Measurements from ENCODE around the gene EIF4E1B.
"Not testable (repeated sequence)": the region's sequence is repeated elsewhere in the genome, so short reads cannot be mapped to it uniquely, and the experiment has no call there.

Gene EIF4E1B, protein sequence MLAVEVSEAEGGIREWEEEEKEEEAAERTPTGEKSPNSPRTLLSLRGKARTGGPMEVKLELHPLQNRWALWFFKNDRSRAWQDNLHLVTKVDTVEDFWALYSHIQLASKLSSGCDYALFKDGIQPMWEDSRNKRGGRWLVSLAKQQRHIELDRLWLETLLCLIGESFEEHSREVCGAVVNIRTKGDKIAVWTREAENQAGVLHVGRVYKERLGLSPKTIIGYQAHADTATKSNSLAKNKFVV

DNA sequence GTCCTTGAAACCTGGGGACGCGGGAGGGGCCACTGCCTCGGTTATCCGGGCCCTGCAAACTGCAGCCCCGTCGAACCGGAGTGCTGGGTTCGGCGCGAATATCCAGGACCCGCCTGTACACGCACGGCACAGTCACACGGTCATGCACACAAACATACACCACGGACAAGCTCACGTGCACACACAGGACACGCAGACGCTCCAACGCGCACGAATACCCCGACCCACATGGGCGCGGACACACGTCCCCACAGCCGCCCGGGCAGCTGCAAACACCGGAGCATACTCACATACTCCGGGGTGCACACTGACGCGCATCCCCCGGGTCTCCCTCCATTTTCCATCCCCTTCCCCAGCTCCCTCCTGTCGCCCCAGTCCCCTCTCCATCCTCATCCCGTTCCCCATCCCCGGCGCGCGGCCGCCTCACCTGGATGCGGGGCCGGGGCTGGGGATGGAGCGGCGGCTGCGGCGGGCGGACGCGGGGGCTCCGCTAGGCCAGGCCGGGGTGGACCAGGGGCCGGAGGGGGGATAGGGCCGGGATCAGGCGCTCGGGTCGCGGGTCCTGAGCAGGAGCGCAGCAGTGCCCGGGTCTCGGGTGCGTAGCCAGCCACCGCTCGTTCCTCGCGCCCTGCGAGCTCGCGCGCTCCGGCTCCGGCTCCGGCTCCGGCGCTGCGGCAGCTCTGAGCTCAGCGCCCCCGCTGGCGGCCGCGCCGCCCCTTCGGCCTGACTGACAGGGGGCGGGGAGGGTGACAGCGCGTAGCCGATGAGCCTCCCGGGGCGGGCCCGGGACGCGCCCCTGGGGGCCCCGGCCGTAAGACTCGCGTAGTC, at the start of gene EIF4E1B, which contains the start of gene SNCB:
Gene EIF4E1B (plus strand): TSS at position 823 of the 828 bp plus-strand sequence. CDS start 12,113 bp downstream, outside the sequence.
Gene SNCB (minus strand): TSS at position 682 of the 828 bp plus-strand sequence. CDS start 880 bp downstream, outside the sequence.
- H3K9me3 Mint-ChIP-seq = no peaks in the 10 kb centered on the region
- H3K36me3 Mint-ChIP-seq (ENCODE audit: low read depth) = no peaks in the 10 kb centered on the region
- peaks cover 13% of the 10 kb centered on the region for H3K4me1 Mint-ChIP-seq (ENCODE audit: low read depth)
- H3K4me3 Mint-ChIP-seq = peak within 1 kb of the TSS; percentile 38
- H3K27me3 Mint-ChIP-seq = peaks cover 67% of the 10 kb centered on the region
- no peak within 1 kb of the TSS for H3K27ac Mint-ChIP-seq

DNA sequence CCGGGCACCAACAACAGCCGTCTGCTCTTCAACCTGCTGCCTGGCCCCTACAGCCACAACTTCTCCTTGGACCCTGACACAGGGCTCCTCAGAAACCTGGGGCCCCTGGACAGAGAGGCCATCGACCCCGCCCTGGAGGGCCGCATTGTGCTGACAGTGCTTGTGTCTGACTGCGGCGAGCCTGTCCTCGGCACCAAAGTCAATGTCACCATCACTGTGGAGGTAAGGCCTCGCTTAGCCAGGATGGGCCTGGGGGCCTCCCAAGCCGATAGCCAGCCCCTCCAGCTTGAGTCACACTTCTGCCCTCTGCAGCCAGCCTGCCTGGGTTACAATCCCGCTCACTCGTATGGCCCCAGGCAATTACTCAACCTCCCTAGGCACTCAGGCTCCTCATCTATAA, 49.1 kb upstream of the EIF4E1B start:
- Mint-ChIP-seq H3K4me3 (no peak overlapping the region), H3K36me3 (ENCODE audit: low read depth) (no peaks in the 10 kb centered on the region), H3K9me3 (peaks cover 5% of the 10 kb centered on the region), H3K27me3 (no peaks in the 10 kb centered on the region), H3K4me1 (ENCODE audit: low read depth) (no peaks in the 10 kb centered on the region), H3K27ac (no peak overlapping the region)

DNA sequence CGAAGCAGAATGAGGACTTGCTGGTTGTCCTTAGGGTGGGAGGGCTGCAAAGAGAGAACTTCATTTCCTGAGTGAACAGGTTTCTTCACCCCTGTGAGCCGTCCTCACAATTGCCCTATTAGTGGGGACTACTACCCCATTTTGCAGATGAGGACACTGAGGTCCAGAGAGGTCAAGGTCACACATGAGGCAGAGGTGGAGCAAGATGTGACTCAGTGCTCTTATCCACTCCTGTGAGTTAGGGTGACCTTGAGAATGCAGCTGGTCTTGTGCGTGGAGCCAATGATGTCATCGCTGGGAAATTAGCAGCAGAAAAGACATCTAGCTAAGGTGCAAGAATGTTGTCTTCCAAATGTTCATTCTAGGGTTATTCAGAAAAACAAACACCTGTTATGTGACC, 47.4 kb upstream of the EIF4E1B start:
- Mint-ChIP-seq H3K4me1 (ENCODE audit: low read depth) (no peaks in the 10 kb centered on the region), H3K9me3 (peaks cover 5% of the 10 kb centered on the region), H3K4me3 (no peak overlapping the region), H3K27ac (no peak overlapping the region), H3K36me3 (ENCODE audit: low read depth) (no peaks in the 10 kb centered on the region), H3K27me3 (no peaks in the 10 kb centered on the region)

DNA sequence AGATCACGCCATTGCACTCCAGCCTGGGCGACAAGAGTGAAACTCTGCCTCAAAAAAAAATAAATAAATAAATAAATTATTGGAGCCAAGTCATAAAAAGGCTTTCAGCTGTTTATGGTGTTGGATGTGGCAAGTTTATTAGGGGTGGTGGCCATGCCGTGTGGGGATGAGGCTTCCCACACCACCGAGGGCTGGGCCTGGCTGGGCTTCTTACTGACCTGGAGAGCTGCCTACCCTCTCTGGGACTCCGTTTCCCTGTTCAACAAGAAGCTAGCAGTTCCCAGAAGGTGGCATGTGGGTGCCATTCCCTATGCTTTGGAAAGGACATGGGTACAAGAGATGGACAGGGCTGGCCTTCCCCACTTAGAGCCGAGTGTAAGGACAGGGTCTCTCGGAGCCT, 43.1 kb upstream of the EIF4E1B start:
- no peak overlapping the region for H3K27ac Mint-ChIP-seq
- no peaks in the 10 kb centered on the region for H3K27me3 Mint-ChIP-seq
- H3K4me1 Mint-ChIP-seq (ENCODE audit: low read depth) = no peaks in the 10 kb centered on the region
- no peak overlapping the region for H3K4me3 Mint-ChIP-seq
- peaks cover 5% of the 10 kb centered on the region for H3K9me3 Mint-ChIP-seq
- H3K36me3 Mint-ChIP-seq (ENCODE audit: low read depth) = no peaks in the 10 kb centered on the region

DNA sequence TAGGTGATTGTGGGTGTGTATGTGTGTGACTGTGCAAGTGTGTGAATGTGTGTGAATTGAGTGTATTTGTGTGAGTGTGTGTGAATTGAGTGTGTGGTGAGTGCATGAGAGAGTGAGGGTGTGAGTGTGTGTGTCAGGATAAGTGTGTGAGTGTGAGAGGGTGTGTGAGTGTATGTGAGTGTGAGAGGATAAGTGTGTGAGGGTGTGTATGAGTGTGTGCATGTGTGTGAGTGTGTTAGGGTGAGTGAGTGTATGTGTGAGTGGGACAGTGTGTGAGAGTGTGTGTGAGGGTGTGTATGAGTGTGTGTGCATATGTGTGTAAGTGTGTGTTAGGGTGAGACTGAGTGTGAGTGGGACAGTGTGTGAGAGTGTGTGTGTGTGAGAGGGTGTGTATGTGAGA, 42.2 kb upstream of the EIF4E1B start:
- Mint-ChIP-seq H3K9me3 (peaks cover 5% of the 10 kb centered on the region), H3K27me3 (no peaks in the 10 kb centered on the region), H3K27ac (no peak overlapping the region), H3K4me1 (ENCODE audit: low read depth) (no peaks in the 10 kb centered on the region), H3K36me3 (ENCODE audit: low read depth) (no peaks in the 10 kb centered on the region), H3K4me3 (no peak overlapping the region)

DNA sequence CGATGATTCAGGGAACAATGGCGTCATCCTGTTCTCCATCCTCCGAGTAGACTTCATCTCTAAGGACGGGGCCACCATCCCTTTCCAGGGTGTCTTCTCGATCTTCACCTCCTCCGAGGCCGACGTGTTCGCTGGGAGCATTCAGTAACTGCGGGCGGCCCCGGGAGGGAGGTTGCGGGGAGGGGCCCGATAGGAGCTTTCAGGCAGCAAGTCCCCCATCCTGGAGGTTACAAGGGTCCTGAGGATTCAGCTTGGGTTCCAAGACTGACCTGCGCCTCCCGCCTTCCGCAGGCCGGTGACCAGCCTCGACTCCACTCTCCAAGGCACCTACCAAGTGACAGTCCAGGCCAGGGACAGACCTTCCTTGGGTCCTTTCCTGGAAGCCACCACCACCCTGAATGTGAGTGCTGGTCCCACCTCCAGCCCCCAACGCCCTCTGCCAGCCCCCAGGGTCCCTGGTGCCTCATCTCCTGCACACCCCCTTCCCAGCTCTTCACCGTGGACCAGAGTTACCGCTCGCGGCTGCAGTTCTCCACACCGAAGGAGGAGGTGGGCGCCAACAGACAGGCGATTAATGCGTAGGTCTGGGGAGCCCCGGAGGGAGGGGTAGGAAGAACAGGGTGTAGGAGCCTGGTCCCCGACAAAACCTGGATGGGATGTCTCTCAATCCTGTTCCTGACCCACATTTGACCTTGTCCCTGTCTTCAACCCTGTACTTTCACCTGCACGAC, 41.3 kb upstream of the EIF4E1B start:
- Mint-ChIP-seq H3K27ac (no peak overlapping the region), H3K27me3 (no peaks in the 10 kb centered on the region), H3K9me3 (peaks cover 5% of the 10 kb centered on the region), H3K4me1 (ENCODE audit: low read depth) (no peaks in the 10 kb centered on the region), H3K4me3 (no peak overlapping the region), H3K36me3 (ENCODE audit: low read depth) (no peaks in the 10 kb centered on the region)

DNA sequence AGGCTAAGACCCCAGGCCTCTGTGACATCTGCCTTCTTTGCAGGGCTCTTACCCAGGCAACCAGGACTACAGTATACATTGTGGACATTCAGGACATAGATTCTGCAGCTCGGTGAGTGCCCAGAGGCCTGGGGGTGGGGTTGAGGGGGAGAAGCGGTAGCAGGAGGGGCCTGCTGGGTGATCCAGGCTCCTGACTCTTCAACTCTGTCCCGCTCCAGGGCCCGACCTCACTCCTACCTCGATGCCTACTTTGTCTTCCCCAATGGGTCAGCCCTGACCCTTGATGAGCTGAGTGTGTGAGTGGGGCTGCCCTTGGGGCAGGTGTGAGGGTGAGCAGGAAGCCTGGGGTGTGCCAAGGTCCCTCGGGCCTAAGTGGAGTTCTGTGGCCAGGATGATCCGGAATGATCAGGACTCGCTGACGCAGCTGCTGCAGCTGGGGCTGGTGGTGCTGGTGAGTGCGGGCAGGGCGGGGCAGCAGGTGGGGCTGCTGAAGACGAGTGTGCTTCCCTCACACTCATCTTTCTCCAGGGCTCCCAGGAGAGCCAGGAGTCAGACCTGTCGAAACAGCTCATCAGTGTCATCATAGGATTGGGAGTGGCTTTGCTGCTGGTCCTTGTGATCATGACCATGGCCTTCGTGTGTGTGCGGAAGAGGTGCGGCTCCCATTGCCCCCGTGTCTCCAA, 40.3 kb upstream of the EIF4E1B start:
- no peaks in the 10 kb centered on the region for H3K36me3 Mint-ChIP-seq (ENCODE audit: low read depth)
- H3K27ac Mint-ChIP-seq = no peak overlapping the region
- no peak overlapping the region for H3K4me3 Mint-ChIP-seq
- H3K27me3 Mint-ChIP-seq = no peaks in the 10 kb centered on the region
- H3K4me1 Mint-ChIP-seq (ENCODE audit: low read depth) = no peaks in the 10 kb centered on the region
- peaks cover 4% of the 10 kb centered on the region for H3K9me3 Mint-ChIP-seq

DNA sequence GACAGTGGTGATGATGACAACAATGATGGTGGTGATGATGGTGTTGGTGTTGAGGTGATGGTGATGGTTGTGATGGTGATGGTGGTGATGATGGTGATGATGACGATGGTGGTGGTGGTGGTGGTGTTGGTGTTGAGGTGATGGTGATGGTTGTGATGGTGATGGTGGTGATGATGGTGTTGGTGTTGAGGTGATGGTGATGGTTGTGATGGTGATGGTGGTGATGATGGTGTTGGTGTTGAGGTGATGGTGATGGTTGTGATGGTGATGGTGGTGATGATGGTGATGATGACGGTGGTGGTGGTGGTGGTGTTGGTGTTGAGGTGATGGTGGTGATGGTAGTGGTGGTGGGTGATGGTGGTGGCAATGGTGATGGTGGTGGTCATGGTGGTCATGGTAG, 38.8 kb upstream of the EIF4E1B start:
- not testable (repeated sequence) for H3K4me1 Mint-ChIP-seq (ENCODE audit: low read depth); H3K27me3 Mint-ChIP-seq; H3K36me3 Mint-ChIP-seq (ENCODE audit: low read depth); H3K27ac Mint-ChIP-seq; H3K4me3 Mint-ChIP-seq; H3K9me3 Mint-ChIP-seq

DNA sequence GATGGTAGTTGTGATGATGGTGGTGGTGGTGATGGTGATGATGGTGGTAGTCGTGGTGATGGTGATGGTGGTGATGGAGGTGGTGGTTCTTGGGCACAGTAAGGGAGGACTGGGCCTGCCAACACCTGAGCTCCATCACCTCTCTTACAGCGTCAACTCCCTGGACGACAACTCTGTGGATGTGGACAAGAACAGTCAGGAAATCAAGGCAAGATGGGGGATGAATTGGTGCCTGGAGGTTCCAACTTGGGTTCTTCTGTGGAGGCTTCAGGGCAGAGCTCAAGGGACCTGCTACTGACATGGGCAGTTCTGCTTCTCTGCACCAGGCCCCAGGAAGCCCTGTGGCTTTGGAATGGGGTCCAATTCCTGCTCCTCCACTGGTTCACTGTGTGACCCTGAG, 37.9 kb upstream of the EIF4E1B start:
- no peak overlapping the region for H3K4me3 Mint-ChIP-seq
- no peaks in the 10 kb centered on the region for H3K9me3 Mint-ChIP-seq
- no peak overlapping the region for H3K27ac Mint-ChIP-seq
- H3K36me3 Mint-ChIP-seq (ENCODE audit: low read depth) = no peaks in the 10 kb centered on the region
- peaks cover 7% of the 10 kb centered on the region for H3K4me1 Mint-ChIP-seq (ENCODE audit: low read depth)
- H3K27me3 Mint-ChIP-seq = peaks cover 4% of the 10 kb centered on the region

DNA sequence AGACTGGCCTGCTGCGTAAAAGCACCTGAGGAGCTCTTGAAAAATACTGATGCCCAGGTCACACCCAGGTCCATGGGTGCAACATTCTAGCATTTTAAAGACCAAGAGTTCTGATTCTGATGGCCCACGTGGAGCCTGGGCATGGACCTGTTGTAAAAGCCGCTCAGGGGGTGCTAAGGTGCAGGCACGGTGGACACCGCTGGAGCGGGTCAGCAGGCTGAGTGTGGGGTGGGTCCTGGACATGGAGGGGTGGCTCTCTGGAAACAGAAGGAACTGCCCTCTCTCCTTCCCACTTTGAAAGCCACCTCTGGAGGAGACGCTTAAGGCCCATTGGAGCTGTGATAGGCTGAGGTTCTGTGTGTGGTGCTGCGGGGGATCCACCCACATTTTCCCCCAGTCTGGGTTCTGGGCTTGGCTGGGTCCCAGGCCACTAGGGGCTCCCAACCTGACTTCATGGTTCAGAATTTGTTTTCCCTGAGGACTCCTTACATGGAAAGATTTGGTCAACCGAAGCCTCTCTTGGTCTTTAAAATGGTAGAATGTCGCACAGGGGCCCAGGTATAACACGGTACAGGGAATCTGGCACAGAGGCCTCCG, 37.1 kb upstream of the EIF4E1B start:
- H3K4me3 Mint-ChIP-seq = no peak overlapping the region
- H3K27me3 Mint-ChIP-seq = peaks cover 4% of the 10 kb centered on the region
- no peaks in the 10 kb centered on the region for H3K36me3 Mint-ChIP-seq (ENCODE audit: low read depth)
- H3K27ac Mint-ChIP-seq = no peak overlapping the region
- H3K4me1 Mint-ChIP-seq (ENCODE audit: low read depth) = peaks cover 7% of the 10 kb centered on the region
- no peaks in the 10 kb centered on the region for H3K9me3 Mint-ChIP-seq

DNA sequence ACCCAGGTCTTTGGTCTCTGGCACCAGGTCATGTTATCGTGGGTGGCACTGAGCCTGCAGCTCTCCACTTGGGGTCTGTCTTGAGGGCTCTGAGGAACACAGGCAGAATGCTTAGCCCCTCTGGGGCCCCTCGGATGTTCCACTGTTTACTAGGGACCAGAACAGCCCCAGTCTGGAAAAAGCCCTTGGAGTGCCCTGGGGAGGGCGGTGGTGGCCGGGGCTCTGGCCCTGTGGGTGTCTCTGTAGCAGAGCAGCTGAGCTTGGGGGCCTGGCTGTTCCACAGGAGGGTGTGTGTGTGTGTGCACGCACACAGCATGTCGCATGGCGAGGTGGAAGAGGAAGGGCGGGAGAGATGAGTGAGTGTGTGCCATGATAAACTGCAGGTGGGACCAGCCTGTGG, 35.9 kb upstream of the EIF4E1B start:
- no peak overlapping the region for H3K4me3 Mint-ChIP-seq
- H3K36me3 Mint-ChIP-seq (ENCODE audit: low read depth) = no peaks in the 10 kb centered on the region
- H3K27me3 Mint-ChIP-seq = peaks cover 4% of the 10 kb centered on the region
- peaks cover 7% of the 10 kb centered on the region for H3K4me1 Mint-ChIP-seq (ENCODE audit: low read depth)
- H3K9me3 Mint-ChIP-seq = no peaks in the 10 kb centered on the region
- no peak overlapping the region for H3K27ac Mint-ChIP-seq

DNA sequence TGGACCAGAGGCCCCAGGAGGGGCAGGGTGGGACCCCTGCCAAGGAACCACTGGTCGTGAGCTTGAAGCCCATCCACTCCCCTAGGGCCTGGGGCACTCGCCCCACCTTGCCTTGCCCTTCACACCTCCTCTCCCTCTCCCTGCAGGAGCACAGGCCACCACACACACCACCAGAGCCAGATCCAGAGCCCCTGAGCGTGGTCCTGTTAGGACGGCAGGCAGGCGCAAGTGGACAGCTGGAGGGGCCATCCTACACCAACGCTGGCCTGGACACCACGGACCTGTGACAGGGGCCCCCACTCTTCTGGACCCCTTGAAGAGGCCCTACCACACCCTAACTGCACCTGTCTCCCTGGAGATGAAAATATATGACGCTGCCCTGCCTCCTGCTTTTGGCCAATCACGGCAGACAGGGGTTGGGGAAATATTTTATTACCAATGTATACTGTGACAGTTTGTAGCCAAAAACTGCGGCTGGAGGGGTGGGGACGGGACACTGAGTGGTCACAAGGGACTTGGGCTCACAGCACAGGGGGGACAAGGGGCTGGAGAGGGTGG, 35.0 kb upstream of the EIF4E1B start:
- H3K36me3 Mint-ChIP-seq (ENCODE audit: low read depth) = no peaks in the 10 kb centered on the region

DNA sequence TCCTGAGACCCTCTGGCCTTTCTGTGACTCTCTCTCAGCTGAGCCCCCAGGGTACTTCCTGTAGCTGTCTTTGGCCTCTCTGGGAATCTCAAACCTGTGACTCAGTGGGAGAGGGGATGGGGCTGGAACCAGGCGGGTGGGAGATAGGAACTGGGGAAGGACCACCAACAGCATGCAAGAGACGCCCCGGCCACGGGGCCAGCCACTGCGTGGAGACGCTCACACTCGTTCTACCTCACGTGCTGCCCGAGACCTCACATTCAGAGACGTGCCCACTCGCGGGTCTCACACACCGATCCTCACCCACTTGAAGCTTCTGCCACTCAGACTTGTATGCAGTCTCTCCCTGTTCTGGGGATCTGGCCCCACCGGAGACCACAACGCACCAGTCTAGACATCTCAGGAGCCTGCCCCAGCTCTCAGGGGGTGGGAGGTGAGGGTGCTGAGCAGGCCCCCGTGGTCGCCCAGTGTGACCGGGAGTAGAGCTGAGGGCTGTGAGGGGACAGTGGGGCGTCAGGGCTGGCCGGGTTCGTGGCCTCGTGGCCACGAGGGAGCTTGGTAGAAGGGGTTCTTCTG, 34.3 kb upstream of the EIF4E1B start:
- Mint-ChIP-seq H3K9me3 (no peaks in the 10 kb centered on the region), H3K36me3 (ENCODE audit: low read depth) (no peaks in the 10 kb centered on the region), H3K4me3 (peak overlapping the region; percentile 61), H3K27ac (peak overlapping the region; percentile 82), H3K4me1 (ENCODE audit: low read depth) (peaks cover 11% of the 10 kb centered on the region), H3K27me3 (peaks cover 4% of the 10 kb centered on the region)

More for the DNA sequence above, 35.0 kb upstream of the EIF4E1B start:
- no peak overlapping the region for H3K4me3 Mint-ChIP-seq
- no peaks in the 10 kb centered on the region for H3K9me3 Mint-ChIP-seq
- no peak overlapping the region for H3K27ac Mint-ChIP-seq
- H3K4me1 Mint-ChIP-seq (ENCODE audit: low read depth) = peaks cover 11% of the 10 kb centered on the region
- H3K27me3 Mint-ChIP-seq = peaks cover 4% of the 10 kb centered on the region
